Skin epidermis (tissue), 12 donors: Measurements from ENCODE around the gene KCND1.

Experiments
- H3K27ac ChIP-seq, 21 experiments: fragments of 200-600 bp; sonication (generic) in 11 of 21; one replicate each; pipeline ENCODE4 v1.5.0; 2020; ENCODE audit warnings: mild to moderate bottlenecking in 3 of 21, inconsistent platforms in 2 of 21, moderate library complexity in 2 of 21
- H3K4me3 ChIP-seq, 7 experiments: fragments of 200-600 bp; sonication (generic) in 2 of 7; one replicate each; pipeline ENCODE4 v1.5.0; 2020; ENCODE audit warnings: inconsistent platforms in 2 of 7, mild to moderate bottlenecking in 2 of 7, moderate library complexity in 1 of 7

KCND1 gene

GRCh38 chrX:48918301-48918642 is 53.4 kb downstream of the KCND1 start:
- peak overlapping the region in 20 of 21 experiments; percentile 46 to 93 (median 80) for H3K27ac ChIP-seq

GRCh38 chrX:48917139-48918001 is 54.3 kb downstream of the KCND1 start:
- H3K27ac ChIP-seq: peak overlapping the region in 12 of 21 experiments; percentile 52 to 93 (median 82)

More at GRCh38 chrX:48918301-48918642, 53.4 kb downstream of the KCND1 start:
- H3K4me3 ChIP-seq: peak overlapping the region; percentile 28 to 64 (median 56)

GRCh38 chrX:48914593-48915493 is 56.8 kb downstream of the KCND1 start:
- Histone ChIP-seq H3K4me3 (peak overlapping the region in 1 of 7 experiments; percentile 64), H3K27ac (peak overlapping the region in 1 of 21 experiments; percentile 11)

More at GRCh38 chrX:48917139-48918001, 54.3 kb downstream of the KCND1 start:
- H3K4me3 ChIP-seq: peak overlapping the region; percentile 28 to 64 (median 56)

GRCh38 chrX:48913605-48914366 is 57.9 kb downstream of the KCND1 start:
- Histone ChIP-seq H3K27ac (no peak overlapping the region), H3K4me3 (no peak overlapping the region)

- Histone ChIP-seq H3K4me3 (peak within 1 kb of the TSS; percentile 42 to 65 (median 58)), H3K27ac (peak within 1 kb of the TSS in 20 of 21 experiments; percentile 42 to 87 (median 76))
Observed at GRCh38 chrX:48911412-48912182, 60.0 kb downstream of the KCND1 start, which contains the start of gene SLC35A2. Gene SLC35A2, minus strand, starts transcription at chrX:48911646. Its CDS starts 10 bp downstream, at chrX:48911636.
